A549 (cell line): ENCODE measurements around the gene ACO2.
A peak's percentile ranks its signal among the peaks of the same experiment; 100 is the strongest.

ENCODE experiments used
- CTCF ChIP-seq: fragments of >200 bp; sonication (Bioruptor Twin); formaldehyde crosslinking; IDR thresholded peaks from 3 replicates; pipeline ENCODE4 v1.5.1; 2016
- EP300 ChIP-seq, 2 experiments: fragments of >200 bp; sonication (Bioruptor Twin); formaldehyde crosslinking; IDR thresholded peaks; 2 replicates in 1 of 2; 3 replicates in 1 of 2; pipeline ENCODE4 v1.6.1; 2016 to 2017
- HOXB5 ChIP-seq: fragments of 250-450 bp; sonication (Bioruptor Pico); IDR thresholded peaks from 2 replicates; pipeline ENCODE4 v1.5.0; 2020; ENCODE audit warnings: mild to moderate bottlenecking, moderate library complexity
- MAX ChIP-seq: IDR thresholded peaks from 2 replicates; pipeline ENCODE4 v1.6.1; 2012
- RFX5 ChIP-seq: fragments of 450-650 bp; IDR thresholded peaks from 2 replicates; pipeline ENCODE4 v1.7.1; 2014; ENCODE audit warnings: antibody characterized with exemption, mild to moderate bottlenecking, moderate library complexity
- TF ChIP-seq, protein P1 (sequence below): fragments of 150-350 bp; IDR thresholded peaks from 2 replicates; pipeline ENCODE4 v1.6.1; 2014; ENCODE audit warnings: low read depth, mild to moderate bottlenecking, low read length
- TF ChIP-seq, protein P2 (sequence below): fragments of 200-600 bp; sonication (generic); IDR thresholded peaks from 2 replicates; pipeline ENCODE4 v1.6.1; 2016; ENCODE audit warnings: antibody characterized with exemption, mild to moderate bottlenecking, moderate library complexity

GRCh38 chr22:41565403-41566054 is 96.6 kb downstream of the ACO2 start:
- TF ChIP-seq, protein P1, sequence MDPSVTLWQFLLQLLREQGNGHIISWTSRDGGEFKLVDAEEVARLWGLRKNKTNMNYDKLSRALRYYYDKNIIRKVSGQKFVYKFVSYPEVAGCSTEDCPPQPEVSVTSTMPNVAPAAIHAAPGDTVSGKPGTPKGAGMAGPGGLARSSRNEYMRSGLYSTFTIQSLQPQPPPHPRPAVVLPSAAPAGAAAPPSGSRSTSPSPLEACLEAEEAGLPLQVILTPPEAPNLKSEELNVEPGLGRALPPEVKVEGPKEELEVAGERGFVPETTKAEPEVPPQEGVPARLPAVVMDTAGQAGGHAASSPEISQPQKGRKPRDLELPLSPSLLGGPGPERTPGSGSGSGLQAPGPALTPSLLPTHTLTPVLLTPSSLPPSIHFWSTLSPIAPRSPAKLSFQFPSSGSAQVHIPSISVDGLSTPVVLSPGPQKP, result no peak
- TF ChIP-seq CTCF (no peak), MAX (peak; percentile 67; the same call in 1 of the 2 replicates), EP300 (IDR thresholded peaks at IDR 0.05) (no peak), RFX5 (no peak), HOXB5 (CRISPR knock-in tag) (no peak)
- TF ChIP-seq, protein P2, sequence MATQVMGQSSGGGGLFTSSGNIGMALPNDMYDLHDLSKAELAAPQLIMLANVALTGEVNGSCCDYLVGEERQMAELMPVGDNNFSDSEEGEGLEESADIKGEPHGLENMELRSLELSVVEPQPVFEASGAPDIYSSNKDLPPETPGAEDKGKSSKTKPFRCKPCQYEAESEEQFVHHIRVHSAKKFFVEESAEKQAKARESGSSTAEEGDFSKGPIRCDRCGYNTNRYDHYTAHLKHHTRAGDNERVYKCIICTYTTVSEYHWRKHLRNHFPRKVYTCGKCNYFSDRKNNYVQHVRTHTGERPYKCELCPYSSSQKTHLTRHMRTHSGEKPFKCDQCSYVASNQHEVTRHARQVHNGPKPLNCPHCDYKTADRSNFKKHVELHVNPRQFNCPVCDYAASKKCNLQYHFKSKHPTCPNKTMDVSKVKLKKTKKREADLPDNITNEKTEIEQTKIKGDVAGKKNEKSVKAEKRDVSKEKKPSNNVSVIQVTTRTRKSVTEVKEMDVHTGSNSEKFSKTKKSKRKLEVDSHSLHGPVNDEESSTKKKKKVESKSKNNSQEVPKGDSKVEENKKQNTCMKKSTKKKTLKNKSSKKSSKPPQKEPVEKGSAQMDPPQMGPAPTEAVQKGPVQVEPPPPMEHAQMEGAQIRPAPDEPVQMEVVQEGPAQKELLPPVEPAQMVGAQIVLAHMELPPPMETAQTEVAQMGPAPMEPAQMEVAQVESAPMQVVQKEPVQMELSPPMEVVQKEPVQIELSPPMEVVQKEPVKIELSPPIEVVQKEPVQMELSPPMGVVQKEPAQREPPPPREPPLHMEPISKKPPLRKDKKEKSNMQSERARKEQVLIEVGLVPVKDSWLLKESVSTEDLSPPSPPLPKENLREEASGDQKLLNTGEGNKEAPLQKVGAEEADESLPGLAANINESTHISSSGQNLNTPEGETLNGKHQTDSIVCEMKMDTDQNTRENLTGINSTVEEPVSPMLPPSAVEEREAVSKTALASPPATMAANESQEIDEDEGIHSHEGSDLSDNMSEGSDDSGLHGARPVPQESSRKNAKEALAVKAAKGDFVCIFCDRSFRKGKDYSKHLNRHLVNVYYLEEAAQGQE, result no peak
